Stimulated activated CD8-positive, alpha-beta memory T cell treated with anti-CD3 and anti-CD28 coated beads, Interleukin-12 subunit alpha, Interleukin-12 subunit beta, amount 100 ng/mL, for 24 hours (primary cell): ENCODE measurements around the gene IER5.
"Not testable (repeated sequence)": the region's sequence is repeated elsewhere in the genome, so short reads cannot be mapped to it uniquely, and the experiment has no call there.

ENCODE experiments used
- DNase-seq: peaks from one replicate; pipeline ENCODE4 v3.0.0-alpha.2; 2020; ENCODE audit errors: extremely low read depth

Gene IER5

DNA sequence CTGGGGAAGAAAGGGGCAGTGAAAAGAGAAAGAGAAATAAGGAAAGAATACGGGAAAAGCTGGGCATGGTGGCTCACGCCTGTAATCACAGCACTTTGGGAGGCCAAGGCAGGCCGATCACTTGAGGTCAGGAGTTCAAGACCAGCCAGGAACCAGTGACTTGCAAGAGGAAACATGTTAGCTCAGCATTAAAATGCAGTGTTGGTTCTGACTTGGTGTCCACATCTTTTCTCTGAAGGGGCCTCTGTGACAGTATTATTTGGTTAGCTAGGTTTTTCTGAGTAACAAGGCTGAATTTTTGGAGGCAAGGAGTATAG, 26.8 kb downstream of the IER5 start:
- no peak for DNase-seq

DNA sequence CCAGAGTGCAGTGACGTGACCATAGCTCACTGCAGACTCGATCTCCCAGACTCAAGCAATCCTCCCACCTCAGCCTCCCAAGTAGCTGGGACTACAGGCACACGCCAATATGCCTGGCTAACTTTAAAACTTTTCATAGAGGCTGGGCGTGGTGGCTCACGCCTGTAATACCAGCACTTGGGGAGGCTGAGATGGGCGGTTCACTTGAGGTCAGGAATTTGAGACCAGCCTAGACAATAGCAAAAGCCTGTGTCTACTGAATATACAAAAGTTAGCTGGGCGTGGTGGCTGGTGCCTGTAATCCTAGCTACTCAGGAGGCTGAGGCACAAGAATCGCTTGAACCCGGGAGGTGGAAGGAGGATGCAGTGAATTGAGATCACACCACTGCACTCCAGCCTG, 27.5 kb downstream of the IER5 start:
- DNase-seq = not testable (repeated sequence)

DNA sequence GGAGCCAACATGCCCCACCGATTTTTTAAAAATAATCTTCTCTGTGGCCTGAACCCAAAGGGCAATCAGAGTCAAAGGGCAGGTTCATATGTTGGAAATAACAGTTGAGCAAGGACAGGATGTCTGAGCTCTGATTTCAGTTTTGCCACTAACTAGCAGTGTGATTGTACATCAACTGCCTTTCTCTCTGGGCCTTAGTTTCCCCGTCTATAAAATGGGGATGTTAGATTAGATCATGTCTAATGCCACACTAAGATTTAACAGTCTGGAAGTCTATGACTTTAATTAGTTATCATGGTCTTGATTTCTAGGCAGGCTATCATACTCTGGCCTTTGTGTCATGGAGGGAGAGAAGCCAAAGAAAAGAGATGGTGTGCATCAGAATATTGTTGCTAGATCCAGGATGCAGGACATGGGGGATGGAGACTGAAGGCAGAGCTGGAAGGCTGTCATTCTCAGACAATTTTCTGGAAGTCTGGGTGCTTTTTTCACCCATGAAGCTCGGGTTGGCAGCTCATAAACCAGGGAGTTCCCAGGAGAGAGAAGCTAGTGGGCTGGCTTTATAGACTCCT, 28.4 kb downstream of the IER5 start:
- DNase-seq = no peak

DNA sequence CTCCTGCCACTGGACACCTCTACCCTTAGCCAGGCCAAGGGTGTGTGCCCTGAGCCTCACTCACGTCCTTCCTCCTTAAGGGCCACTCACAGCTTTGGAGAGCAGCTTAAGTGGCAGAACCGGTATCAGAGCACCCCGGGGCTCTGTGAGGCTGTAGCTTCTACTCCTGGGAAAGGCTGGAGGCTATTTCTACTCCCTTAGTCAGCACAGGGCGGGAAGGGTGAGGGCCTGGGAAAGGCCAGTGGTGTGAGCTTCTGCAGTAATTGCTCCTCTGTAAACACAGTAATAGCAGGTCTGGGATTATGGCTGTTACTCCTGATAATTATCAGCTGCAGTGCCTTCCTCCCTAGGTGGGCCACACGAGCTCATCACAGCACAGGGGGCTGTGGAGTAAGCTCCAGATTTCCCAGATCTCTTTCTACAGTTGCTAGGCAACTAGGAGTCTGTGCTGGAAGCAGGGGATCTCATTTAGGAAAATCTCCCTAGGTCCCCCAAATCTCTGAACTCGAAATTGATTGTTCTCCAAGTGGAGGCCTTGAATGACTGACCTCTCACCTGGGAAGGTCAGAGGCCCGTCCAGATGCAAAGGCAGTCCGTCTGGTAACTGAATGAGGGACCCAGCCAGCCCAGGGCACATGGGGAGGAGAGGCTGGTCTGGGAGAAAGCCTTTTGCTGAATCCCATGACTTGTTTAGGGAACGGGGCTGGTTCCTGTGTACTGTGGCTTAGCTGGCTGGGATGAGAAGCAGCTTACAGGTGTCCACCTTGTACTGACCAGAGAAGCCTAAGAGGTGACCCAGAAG, 29.3 kb downstream of the IER5 start:
- no peak for DNase-seq

DNA sequence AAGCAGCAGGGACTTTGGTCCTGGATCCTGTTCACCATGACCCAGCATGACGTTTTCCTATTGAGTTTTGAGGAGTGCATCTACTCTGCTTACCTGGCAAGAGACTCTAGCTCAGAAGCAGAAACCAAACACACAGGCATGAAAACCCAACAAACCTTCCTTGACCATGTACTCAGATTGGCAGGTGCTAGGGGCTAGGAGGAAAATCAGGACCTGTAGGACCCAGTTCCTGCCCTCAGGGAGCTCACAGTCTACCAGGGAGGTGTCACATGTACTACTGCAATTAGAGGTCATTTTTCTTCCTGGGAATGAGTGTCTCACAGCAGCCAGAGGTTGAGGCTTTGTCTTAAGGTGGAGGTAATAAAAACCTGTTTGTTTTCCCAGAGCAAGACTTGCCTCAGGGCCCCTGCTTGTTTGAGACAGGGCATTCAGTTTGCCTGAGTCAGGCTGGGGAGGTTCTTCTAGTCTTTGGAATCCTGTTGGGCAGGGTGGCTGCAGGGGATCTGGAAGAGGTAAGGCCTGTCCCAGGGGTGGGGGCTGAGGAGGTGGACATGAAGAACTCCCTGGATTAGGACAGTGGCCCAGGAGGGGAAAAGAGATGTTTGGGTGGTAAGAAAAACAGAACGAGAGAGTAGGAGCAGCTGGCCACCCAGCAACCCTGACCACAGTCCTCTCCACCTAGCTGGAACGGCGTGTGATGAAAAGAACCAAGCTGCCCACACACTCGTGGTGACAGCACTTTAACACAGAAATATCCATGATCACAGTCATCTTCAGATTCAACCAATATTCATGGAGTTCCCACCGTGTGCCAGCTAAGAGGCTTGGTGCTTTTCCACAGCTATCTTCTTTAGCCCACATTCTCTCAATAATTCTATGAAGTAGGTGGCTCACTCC, 30.8 kb downstream of the IER5 start:
- no peak for DNase-seq

DNA sequence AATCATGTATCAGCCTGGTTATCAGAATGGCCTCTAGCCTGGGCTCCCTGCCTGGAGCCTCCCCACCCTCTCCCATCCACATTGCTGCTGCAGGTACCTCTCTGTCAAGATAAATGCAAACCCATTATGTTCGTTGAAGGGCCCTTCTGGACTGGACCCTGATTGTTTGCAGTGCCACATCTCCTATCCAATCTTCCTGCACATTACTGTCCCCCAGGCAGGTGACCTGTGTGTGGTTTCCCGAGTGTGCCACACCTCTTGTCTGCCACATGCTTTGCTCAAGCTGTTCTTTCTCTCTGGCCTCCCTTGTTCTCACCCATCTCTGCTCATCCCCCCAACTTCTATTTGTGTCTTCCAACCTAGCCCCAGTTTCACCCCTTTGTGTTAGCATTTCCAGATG, 32.4 kb downstream of the IER5 start:
- DNase-seq = no peak

DNA sequence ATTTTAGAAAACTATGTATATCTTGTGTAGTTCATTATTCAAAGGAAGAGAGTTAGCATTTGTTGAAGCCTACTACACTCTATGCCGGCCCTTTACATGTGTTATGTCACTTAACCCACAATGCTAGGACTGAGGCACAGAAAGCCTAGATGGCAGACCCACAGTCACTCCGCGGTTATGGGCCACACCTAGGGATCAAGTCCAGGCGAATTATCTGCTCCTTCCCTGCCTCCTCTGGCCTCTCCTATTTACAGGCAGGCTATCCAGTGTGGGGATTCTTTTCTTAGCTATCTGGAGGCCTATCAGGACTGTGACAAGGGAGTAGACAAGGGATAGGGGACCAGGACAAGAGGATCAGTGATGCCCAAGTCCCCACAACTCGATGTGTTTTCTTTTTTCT, 33.0 kb downstream of the IER5 start:
- no peak for DNase-seq

DNA sequence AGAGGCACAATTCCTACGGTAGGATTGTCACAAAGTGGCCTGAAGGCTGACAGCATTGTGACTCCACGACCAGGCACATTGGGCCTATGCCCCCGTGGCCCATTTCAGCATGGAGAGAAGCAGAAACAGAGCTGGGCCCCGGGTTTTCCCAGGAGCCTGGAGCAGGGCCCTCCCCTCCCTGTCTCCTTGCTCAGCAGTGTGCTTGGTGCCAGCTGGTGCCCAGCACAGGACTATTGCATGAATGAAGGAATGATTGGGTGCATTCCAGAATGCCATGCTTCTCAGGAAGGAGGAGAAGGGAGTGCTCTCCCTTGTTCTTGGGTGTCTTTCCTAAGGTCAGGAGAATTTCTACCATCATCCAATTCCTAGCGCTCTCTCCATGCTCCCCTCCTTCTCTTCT, 33.7 kb downstream of the IER5 start:
- DNase-seq = no peak

DNA sequence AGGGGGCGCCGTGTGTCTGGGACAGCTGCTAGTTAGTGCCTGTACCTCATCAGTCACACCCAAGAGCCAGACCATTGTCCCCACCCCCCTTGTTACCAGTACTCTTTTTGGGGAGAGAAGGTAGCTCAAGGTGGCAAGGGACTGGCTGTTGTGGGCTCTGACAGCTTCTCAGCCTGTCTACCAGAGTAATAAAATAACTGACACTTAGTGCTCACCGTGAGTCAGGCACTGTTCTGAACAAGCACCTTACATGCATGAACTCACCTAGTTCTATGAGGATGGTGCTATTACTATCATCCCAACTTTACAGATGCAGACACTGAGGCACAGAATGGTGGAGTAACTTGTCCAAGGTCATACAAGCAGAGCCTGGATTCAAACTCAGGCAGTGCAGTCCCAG, 34.7 kb downstream of the IER5 start:
- no peak for DNase-seq

DNA sequence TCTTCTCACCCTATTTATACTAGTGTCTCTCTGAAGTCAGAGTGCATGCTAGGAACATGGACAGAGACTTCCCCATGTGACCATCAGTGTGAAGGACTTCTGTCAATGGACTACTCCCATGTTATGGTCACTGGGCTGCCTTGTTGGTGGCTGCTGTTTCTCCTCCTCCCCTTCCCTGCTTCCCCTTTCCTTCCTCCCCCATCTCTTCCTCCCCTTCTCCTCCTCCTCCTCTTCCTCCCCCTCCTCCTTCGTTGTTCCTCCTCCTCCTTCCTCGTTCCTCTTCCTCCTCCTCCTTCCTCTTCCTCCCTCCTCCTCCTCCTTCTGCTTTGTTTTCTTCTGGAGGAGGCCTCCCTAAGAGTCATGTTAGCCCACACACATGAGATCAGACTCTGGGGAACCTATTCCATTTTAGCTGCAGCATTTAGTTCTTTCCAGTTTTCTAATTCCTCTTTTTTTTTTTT, 35.8 kb downstream of the IER5 start:
- no peak for DNase-seq

DNA sequence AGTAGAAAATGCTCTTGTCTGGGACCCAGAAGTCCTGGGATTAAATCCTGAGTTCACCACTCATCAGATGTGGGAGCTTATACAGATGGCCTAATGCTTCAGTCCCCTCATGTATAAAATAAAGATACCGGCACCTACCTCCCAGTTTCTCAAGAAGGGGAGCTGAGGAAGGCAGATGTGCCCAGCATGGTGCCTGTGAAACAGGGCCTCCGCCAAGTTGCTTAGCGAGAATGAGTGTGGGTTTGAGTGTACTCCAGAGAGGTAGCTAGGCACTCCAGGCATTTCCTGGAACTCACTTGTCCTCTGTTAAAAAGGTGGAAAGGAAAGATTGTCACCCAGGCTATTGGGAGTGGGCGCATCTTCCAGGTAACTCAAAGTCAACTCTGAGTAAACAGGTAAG, 37.8 kb downstream of the IER5 start:
- no peak for DNase-seq

DNA sequence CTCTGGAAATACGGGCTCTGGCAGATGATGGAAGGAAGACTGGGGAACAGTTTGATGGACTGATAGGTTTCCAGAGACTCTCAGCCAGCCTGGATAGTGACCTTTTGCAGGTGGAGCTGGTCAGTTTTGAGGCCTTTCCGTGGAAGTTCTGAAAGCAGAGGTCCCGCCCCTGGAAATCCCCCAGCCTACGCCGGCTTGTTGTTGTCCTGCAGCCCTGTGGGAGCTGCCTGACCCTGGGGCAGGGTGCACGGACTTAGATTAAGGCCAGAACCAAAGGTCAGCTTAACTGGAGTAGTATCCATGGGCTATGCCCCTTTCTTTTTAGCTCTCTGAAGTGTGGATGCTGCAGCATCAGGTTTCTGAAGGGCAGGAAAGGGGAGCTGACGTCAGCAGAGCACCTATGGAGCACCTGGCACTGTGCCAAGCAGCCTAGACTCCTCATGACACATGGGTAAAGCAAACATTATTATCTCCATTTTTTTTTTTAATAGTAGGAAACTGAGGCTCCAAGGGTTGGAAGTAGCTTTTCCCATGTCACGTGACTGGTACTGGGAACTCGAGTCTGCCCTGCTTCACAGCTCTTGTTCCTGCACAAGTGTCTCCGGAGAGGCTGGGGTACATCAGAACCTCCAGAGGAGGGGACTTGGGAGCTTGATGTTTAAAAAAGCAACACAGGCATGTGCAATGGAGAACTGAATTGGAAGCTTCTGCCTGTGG, 38.5 kb downstream of the IER5 start:
- no peak for DNase-seq

DNA sequence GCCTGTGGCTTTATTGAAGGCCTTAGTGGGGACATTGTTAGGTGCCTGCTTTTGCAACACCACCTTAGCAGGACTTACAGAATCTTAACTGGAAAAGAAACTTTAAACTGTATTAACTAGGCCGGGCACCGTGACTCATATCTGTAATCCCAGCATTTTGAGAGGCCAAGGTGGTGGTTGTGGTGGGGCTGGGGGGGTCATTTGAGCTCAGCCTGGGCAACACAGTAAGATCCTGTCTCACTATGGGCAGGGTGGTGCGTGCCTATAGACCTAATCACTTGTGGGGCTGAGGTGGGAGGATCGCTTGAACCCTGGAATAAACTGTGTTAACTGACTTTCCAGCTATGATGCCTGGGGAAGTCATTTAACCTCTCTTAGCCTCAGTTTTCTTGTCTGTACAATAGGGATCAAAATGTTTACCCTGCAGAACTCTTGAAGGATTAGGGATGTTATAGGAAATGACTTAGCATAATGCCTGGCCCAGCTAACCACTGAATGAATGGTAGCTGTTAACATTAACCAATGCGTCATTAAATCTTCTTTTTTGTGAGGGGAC, 39.5 kb downstream of the IER5 start:
- DNase-seq = no peak

DNA sequence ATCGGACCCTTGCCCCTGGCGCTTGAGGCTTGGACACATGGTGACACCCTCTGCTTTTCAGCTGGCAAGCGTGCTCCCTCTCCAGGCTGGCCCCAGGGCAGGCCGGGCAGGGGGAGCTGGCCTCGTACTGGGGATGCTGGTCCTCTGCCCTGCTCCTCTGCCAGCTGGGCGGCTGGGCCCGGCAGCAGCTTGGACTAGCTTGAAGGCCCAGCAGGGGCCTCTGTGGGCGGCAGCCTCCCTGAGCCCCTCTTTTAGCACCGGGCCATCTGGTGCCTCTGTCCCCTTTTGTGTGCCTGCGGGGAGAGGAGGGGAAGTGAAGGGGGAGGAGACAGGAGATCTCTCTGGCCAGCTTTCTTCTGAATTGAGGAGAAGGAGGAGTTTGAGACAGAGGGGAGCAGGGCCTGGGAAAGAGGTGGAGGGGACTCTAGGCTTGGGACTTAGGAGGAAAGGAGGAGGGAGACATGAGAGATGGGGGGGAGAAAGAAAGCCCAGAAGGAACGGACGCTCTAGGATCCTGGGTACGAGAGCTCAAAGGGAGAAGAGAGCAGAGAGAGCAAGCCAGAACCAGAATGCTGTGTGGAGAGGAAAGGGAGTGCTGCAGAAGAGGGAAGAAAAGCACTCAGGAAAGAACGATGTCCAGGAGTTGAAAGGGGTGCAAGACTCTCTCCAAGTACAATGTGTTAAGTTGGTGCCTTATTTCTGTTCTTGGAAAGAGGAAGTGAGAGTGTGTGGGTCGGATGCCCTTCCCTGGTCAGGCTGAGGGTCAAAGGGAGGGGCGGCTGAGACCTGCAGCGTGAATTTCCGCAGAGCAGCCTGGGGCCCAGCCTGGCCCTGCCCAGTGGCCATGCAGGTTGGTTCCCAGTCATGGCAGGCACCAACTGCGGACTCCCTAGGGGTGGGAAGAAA, 40.3 kb downstream of the IER5 start:
- DNase-seq = no peak

DNA sequence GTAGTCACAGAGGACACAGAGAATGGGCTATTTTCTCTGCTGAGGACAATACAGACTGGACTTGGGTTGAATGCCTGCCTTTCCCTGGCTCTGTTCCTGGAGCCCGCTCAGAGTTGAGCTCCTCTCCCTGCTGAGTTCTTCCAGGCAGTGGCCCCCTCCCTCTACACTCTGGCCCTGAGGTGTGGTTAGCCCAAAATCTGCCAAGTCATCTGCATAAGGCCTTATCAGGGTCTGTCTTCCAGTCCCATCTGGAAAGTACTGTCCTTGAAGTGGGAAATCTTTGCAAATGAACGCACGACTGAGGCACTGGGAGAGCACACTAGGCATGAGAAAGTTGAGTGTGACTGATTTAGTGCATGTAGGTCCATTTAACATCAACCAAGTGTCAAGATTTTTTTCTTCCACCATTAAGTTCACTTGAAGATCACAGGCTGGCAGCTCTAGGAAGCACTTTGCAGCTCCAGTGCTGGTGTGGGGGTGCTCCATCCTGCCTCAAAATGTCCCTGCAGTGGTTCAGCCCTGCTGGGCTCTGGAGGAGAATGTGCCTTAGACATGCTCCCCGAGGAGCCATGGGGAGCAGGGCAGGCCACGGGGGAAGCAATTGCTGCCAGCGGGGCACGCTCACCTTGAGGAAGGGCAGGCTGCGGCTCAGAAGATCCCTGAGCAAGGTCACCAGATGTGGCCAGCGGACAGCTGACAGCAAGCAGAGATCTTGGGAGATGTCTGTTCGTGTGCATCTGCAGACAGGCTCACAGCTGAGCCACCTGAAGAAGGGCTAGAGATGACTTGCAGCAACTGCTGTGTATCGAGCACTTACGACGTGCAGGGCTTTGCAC, 41.5 kb downstream of the IER5 start:
- no peak for DNase-seq

DNA sequence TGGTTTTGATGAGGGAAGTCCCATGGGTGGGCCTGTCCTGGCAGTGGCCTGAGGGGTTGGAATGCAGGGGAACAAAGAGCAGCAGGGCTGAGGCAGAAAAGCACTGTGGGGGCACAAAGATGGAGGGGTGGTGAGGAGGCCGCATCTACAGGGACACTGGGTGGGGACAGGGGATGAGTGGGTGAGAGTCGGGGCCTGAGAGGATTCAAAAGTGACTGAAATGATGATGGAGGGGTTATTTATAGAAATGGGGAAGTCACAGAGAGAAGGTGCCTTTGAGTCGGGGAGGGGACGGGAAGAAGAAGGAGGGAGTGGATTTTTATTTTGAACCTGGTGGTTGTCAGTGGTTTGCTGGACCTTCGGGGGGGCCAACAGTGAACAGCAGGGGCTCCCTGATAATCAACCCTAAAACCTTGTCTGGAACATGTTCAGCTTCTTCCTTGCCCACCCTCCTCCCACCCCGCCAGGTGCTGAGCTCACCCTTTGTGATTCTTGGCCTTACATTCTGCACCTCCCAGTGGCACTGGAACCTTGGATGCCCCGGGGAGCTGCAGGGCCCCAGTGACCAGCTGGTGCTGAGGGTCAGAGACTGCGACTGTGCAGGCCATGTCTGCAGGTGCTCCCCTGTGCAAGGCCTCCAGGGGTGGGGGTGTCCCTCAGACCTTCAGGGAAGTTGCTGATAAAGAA, 42.9 kb downstream of the IER5 start:
- no peak for DNase-seq

DNA sequence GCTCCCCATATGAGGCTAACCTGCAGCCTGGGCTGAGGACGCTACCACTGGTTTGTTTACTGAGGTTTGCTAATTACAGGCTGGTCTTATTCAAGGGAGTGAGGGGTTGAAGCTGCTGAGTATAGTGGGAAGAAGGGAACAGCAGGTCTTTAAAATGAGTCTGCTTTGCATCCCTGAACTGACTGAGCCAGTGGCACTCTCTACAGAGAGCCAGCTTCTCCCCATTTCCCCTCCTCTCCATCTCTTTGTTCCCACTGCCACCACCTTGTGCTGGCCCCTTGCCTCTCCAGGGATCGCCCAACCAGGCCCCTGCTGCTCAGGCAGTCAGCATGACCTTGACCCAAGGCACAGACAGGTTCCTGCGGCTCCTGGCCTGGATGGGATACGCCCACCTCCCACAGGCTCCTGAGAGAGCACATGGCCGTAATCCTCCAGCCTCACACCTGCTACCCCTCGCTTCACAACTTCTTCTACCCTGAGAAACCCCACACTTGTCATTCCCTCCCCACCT, 45.0 kb downstream of the IER5 start:
- DNase-seq = no peak

DNA sequence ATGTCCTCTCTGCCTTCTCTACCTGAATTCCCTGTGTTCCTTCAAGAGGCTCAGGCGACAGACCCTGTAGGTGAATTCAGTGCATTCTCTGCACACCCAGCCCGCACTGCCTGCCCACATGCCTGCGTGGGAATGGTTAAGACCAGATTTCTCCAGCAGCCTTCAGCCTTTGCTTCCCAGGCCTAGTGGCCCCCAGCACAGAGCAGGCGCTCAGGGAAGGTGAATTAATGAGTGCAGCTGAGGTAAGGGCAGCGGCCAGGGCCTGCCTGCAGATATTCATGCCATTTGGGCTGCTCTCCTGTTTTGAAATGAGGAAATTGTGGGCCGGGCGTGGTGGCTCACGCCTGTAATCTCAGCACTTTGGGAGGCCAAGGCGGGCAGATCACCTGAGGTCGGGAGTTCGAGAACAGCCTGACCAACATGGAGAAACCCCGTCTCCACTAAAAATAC, 45.5 kb downstream of the IER5 start:
- DNase-seq = no peak
